ENCODE results near the gene LRRC34.
A peak's percentile ranks its signal among the peaks of the same experiment; 100 is the strongest.

GRCh38 chr3:169813757-169814517 lies 1.2 kb upstream of the LRRC34 start:
- peak in 1 of 2 donors; percentile 25 for TF ChIP-seq CTCF (conservative IDR thresholded peaks at IDR 0.05 in 1 of 2, IDR thresholded peaks at IDR 0.05 in 1 of 2; ENCODE audit: low read depth in 1 of 2, low read length in 2 of 2)
- no peak for TF ChIP-seq EZH2 (IDR thresholded peaks at IDR 0.05; ENCODE audit: low read length, missing control alignments)
